Suppressor macrophage (primary cell): Measurements from ENCODE around the gene MYRIP.
"Not testable (repeated sequence)": the region's sequence is repeated elsewhere in the genome, so short reads cannot be mapped to it uniquely, and the experiment has no call there.

ENCODE experiments used
- DNase-seq, 4 experiments: peaks; one replicate each; pipeline ENCODE4 v3.0.0-alpha.2; 2020 to 2022

The MYRIP gene

GRCh38 chr3:40088527-40089170, 279.2 kb downstream of the MYRIP start:
- DNase-seq, result no peak

DNA sequence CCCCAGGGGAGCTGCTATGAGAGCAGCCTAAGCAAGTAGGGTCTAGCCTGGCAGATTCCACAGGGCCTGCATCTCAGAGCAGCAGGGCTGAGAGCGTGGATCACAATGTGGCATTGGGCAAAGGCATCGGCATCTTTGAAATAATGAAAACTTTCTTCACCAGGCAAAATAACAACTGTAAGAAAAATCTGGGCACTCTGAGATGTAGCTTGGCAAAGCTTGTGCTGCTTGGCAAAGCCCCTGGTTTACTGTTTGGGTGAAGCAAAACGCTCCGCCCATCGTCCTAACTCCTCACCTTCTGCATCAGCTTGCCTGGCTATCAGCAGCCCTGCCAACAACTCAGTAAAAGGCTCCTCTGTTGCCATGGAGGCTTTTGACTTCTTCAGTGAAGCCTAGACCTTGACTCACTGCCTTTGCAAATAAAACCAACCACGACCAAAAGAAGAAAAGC, 287.3 kb downstream of the MYRIP start:
- no peak for DNase-seq

- DNase-seq, result no peak
Measured at GRCh38 chr3:40097131-40098117, 288.0 kb downstream of the MYRIP start.

- DNase-seq, result no peak
Measured at GRCh38 chr3:40098261-40098759, 288.9 kb downstream of the MYRIP start.

- DNase-seq, result no peak
Measured at GRCh38 chr3:40099871-40100270, 290.5 kb downstream of the MYRIP start.

- DNase-seq, result no peak
Measured at GRCh38 chr3:40102182-40102581, 292.8 kb downstream of the MYRIP start.

DNA sequence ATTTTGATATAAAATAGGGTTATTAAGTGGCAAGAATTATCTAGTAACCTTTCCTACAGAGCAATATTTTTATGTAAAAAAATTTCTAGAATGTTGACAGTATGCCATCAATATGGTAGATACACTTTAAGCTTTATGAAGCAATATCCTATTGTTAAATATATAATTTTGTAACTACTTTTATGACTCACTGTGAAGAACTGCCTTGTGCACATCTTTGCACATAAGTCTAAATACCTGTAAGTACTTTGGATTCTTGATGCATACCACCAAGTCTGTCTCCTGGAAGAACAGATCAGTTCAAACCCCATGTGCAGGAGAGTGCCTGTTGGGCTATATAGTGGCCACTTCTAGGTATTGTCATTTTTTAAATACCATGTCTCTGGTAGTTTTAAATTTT, 294.4 kb downstream of the MYRIP start:
- no peak for DNase-seq

DNA sequence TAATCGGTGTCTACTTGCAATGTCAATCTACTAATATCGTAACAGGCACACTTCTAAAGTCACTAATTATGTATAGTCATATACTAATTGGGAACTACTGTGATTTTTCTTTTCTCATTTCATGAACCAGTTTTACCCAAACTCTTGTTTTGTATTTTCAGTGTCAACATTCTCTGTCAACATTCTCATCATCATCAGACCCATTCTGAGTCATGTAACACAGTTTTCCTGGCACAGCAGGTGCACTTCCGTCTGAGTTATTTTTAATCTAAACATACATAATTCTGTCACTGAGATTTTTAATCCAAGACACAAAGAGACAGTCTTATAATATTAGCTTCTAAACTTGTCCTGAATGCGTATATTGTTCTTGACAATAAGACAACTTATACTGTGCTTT, 295.0 kb downstream of the MYRIP start:
- no peak for DNase-seq

- no peak for DNase-seq
Measured at GRCh38 chr3:40108643-40109042, 299.2 kb downstream of the MYRIP start.

- no peak for DNase-seq
Measured at GRCh38 chr3:40109641-40110490, 300.5 kb downstream of the MYRIP start.

DNA sequence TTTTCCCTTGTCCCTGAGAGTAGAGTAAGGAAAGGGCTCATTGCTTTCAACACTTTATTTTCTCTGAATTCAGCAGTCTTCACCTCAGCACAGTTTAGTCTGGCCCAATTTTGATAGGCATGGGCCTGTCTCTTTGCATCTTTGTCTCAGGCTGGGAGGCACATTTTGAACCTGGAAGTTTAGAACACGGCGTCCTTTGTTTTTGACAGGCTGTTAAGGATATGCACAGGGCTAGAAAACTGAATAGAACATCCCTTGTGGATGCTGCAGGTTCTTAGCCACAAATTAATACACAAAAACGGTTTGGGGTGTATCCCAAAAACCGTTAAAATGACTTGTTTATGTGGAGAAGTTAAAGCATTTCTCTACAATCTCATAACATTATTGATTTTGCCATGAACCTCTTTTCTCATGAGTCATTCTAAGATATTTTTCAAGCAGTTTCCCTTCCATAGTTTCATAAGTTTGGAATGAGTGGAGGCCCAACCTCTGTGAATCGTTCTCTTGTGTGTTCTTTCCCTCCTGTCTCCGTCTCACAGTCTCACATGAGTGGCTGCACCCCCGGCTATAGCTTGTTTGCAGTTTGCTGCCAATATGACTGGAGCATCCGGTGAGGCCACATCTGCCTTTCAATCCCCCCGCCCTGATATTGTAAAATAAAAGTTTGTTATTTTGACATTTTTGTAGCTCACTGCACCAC, 307.2 kb downstream of the MYRIP start:
- DNase-seq, result no peak

GRCh38 chr3:40118091-40118490, 308.7 kb downstream of the MYRIP start:
- no peak for DNase-seq

DNA sequence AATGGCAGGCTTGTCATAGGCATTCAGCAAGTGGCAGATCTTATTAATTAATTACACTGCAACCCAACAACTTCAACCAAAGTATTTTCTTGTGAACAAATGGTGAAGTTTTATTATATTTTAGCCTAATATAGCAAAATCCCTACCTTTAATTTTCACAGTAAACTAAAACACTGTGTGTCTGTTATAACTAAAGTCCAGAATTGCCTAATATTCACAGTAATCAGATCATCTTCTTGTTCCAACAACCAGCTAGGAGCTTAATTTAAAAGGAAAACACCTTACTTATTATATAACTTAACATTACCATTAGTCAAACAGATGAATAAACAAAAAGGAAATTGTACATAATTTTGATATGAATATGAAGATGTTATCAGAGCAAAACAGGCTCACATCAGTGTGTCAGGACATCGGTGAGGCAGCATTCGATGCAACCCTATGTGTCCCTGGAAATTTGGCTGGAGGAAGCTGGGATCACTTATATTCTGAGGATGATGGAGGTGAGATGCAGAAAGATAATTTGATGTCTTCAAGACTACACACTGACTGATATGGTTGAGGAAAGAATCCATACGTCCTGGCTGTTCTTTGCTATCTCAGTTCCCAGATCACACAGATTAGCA, 310.8 kb downstream of the MYRIP start:
- DNase-seq, result no peak

DNA sequence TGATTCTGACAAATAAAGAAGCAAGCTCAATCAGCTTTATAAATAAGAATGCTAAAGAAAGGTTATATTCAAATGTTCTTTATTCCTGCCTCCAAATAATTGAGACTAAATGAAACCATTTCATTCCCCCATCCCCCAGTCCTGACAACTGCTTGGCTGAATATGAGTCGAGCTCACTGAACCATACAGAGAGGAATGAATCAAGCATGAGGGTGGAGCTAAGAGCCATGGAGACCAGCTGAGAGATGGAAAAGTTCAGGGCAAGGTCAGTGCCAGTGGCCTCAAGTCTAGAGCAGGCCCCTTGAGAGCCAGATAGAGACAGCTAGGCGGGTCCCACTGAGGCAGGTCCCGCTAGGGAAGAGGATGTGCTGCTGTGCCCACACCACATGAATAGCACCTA, 311.4 kb downstream of the MYRIP start:
- DNase-seq, result no peak

- DNase-seq, result no peak
Measured at GRCh38 chr3:40124918-40125317, 315.5 kb downstream of the MYRIP start.

DNA sequence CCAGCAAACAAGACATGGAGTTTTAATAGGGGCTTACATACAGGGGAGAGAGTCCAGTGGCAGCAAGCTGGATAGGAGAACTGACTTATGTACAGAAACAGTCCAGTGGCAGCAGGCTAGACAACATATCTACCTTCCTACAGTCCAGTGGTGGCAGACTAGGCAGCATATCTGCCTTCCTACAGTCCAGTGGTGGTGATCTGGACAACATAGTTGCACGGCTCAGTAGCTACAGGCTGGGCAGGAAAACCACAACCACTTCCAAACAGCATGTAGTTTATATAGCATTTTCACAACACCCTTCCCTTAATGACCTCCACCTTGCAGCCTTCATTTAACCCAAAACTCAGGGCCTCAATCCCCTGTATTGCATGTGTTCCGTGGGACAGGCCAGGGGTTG, 318.8 kb downstream of the MYRIP start:
- DNase-seq, result no peak

DNA sequence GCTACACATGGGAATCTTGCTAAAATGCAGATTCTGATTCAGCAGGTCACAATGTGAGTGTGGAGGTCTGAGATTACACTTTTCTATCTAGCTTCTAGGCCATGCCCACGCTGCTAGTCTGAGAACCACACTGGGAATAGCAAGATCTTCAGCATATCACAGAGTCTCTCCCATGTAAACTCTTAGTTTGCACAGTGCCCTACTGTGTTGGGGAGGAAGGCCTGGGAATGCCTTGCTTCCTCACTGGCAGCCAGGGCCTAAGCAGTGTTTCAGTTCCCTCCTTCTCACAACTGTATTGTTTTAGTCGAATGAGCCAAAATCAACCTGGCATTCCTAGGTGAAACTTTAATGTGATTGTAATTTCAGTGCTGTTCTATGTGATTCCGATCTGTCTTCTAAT, 320.1 kb downstream of the MYRIP start:
- no peak for DNase-seq

GRCh38 chr3:40129981-40130380, 320.6 kb downstream of the MYRIP start:
- DNase-seq, result no peak

GRCh38 chr3:40130721-40131120, 321.3 kb downstream of the MYRIP start:
- no peak for DNase-seq

GRCh38 chr3:40133886-40134575, 324.6 kb downstream of the MYRIP start:
- not testable (repeated sequence) for DNase-seq
